ENCODE measurements around the gene CERCAM.
"Not testable (repeated sequence)": the region's sequence is repeated elsewhere in the genome, so short reads cannot be mapped to it uniquely, and the experiment has no call there.

Gene CERCAM

DNA sequence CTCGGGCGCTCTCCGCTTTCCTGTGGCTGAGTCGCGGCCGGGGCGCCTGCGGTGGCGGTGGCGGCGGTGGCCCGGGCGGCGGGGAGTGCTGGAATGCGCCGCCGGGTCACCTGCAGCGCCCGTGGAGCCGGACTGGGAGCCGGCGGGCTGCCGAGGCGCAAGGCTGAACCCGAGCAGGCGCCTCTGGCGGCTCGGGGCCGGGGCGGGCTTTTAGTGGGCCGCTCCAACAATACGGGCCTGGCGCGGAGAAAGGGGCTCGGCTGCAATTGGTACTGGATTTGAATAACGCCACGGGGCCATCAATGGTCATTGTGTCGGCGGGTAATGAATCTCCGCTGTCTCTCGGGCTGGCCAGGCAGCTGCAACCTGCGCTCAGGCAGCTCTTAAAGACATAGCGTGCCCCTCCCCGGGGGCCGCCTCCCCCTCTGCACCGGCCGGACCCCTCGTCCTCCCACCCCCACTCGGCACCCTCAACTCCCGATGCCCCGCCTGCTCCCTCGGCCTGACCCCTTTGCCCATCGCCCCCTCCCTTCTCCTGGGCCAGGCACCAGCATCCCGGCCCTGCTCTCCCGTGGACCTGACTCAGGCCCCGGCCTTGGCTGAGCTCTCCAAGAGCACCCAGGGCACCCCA, 27.4 kb upstream of the CERCAM start:
- DNase-seq (ENCODE audit: low read depth in 2 of 2) = no peak

DNA sequence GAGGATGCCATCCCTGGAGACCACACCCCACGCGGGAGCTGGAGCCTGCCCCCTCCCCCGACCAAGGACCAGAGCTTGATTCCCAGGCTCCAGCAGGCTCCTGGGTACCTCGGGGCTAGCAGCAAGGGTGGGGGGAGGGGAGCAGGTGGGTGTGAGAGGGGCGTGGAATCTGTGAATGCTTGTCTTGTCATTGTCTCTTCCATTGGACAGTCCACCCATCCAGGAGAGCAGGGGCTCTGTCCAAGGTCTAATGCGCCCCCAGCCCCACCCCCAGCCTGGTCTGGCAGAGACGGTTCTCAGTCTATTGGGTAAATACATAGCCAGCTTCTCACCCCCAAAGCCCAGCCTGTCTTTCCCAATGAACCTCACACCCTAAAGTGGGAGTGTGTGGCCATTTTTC, 26.7 kb upstream of the CERCAM start:
- DNase-seq (ENCODE audit: low read depth in 2 of 2) = no peak

DNA sequence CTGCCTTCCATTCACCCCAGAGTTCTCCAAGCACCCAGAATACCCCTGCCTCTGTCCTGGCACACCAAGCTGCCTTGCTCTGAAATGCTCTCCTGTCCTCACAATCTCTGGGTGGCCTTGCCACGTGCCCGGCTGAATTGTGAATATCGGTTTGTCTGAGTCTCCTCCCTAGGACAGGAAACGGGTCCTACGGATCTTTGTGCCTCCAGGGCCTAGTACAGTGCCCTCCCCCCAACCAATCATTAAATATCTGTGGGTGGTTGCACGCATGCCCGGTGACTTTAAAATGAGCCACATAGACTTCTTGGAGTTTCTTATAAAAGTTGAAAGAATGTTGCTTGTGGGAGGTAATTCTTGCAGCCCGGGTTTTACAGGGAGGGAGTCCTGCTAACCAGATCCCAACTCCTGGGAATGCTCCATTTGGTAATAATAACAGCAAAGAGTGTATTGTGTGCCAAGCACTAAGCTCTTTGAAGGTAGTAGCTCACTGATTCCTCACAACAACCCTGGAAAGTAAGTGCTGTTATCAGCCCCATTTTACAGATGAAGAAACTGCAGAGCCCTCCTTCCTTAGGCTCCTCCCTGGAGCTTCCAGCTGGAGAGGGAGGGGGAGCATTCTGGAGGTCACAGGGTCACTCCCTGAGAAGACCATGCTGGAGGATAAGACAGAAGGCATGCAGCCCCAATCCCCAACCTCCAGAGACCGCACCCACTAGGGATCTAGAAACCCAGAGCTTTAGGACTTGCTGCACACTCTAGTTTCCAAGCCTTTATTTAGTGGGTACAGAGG, 26.1 kb upstream of the CERCAM start:
- DNase-seq (ENCODE audit: low read depth in 2 of 2) = no peak

DNA sequence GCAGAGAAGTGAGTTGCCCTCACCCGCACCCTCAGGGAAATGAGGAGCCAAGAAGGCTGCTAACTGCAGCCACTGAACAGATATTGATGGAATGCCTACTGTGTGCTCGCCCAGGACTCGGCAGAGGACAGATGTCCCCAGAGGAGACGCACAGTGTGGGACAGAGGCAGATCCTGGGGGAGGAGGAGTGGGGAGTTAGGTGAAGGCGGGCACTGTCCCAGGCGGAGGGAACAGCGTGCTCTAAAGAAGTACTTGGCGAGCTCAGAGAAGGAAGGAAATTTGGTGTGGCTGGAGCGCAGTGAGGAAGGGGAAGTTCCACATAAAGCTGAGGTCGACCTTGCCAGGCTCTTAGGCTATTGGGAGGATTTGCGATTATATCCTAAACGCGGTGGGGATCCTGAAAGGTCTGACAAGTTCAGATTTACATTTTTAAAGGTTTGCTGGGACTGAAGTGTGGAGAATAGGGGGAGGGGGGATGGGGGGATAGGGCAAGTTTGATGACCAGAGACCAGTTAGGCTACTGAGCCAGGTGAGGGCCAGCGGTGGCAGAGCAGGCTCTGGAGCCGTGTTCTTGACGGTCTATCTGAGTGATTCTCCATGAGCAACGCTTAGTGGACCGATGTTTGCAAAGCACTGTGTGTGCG, 23.6 kb upstream of the CERCAM start:
- no peak for DNase-seq (ENCODE audit: low read depth in 2 of 2)

DNA sequence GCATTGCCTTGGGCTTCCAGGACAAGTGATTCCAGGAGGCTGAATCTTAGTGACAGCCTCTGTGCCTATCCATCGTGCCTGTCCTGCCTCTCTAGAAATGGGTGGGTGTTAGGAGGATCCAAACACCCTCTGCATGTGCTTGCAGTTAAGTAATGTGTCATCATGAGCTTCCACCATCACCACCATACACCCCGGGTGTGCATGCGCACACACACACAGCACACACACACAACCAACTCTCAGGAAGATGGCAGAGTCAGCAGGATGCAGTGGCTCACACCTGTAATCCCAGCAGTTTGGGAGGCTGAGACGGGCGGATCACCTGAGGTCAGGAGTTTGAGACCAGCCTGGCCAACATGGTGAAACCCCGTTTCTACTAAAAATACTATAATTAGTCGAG, 22.8 kb upstream of the CERCAM start:
- no peak for DNase-seq (ENCODE audit: low read depth in 2 of 2)

DNA sequence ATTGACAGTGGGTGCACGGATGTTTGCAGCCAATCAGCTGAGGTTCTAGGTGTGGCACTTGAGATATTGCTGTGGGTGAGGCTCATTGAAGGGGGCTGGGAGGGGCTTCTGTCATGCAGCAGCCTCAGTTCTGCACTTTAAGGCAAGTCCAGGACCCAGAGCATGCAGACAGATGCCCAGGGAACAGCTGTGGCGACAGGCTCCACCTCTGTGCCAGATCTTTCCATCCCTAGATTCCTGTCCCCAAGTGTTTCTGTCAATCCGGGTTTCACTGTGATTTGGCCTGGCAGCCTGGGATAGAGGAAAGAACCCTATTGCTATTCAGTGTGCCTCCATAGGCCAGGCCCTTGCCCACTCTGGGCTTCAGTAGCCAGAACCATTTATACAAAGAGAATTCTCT, 20.8 kb upstream of the CERCAM start:
- DNase-seq (ENCODE audit: low read depth in 2 of 2) = no peak

DNA sequence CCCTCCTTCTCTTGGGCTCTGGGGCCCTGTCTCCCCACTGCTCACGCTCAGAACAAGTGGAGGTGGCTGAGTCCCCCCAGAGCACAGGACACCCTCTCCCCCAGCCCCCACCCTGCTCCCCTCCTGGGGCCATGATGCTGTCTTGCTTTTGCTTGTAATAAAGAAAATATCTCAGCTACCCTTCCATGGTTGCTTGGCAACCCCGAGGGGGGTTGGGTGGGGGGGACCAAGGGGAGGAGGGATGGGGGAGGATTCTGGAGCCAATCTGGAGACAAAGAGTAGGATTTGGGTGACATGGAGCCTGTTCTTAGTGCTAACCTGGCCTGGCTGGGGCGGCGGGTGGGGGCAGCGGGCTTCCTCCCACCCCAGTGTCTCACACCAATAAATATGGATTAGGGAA, 16.1 kb upstream of the CERCAM start:
- no peak for DNase-seq (ENCODE audit: low read depth in 2 of 2)

DNA sequence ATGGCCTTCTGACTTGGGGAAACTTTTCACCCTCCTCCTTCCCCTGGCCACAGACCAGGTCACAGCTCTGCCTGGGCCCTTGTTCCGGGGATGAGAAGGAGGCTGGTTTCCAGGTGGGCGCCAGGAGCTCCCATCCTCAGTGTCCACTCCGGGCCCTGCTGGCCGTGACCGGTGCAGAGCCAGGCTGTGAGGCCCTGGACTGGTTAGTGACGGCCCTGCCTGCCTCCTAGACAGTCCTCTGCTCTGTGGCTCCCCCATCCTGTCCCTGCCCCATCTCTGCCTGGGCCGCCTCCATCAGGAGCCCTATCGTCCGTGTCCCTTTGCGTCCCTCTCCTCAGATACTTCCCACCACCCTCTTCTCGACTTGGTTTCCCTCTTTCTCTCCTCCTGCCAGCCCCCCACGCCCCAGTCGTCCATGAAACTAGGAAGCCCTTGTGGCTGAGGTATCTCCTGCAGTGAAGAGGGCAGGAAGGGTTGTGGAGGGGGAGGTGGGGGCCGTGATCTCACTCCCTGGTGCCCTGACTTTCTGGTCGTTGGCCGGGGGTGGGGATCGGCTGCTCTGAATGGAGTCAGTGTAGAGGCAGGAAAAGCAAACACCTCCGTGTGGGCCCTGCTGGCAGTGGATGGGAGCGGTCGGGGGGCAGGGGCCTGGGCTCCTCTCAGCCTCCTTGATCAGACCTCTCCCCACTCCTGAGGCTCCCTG, 15.4 kb upstream of the CERCAM start:
- no peak for DNase-seq (ENCODE audit: low read depth in 2 of 2)

DNA sequence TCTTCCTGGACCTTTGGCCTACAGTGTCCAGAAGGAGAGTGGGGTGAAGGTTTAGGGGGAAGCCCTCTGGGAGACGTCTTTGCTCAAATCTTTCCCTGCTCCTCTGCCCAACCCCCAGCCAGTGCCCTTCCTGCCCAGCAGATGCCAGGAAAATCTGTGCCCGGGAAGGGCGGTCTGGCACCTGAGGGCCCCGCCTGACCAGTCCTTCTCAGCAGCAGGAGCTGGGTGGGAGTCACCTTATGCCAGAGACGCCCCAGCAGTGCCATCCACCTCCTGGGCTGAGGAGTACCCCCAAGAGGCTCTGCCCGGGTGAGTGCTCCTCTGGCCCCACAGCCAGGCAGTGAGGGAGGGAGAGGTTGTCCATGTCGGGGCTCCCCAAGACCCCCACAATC, 14.9 kb upstream of the CERCAM start:
- DNase-seq (ENCODE audit: low read depth in 2 of 2) = no peak

DNA sequence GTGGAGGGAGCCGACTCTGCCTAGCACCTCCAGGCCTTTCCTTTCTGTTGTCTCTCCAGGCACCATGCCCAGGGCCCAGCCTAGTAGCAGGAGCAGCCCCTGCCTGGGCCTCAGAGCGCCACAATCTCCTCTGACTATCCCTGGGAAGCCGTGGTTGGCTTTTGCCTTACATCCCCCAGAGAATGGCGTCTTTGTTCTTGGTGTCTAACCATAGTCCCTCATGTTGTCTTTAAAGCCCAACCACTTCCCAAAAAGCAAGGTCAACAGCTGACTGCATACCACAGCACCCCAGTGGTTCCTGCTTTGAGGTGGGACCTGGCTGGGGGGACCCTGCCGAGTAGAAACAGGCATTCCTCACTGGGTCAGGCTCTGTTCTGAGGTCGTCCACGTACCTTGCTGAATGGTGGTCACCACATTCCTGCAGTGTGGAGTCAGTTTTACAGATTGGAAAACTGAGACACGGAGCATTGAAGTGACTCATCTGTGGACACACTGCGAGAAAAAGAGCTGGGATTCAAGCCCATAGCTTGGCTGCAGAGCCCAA, 13.7 kb upstream of the CERCAM start:
- no peak for DNase-seq (ENCODE audit: low read depth in 2 of 2)

DNA sequence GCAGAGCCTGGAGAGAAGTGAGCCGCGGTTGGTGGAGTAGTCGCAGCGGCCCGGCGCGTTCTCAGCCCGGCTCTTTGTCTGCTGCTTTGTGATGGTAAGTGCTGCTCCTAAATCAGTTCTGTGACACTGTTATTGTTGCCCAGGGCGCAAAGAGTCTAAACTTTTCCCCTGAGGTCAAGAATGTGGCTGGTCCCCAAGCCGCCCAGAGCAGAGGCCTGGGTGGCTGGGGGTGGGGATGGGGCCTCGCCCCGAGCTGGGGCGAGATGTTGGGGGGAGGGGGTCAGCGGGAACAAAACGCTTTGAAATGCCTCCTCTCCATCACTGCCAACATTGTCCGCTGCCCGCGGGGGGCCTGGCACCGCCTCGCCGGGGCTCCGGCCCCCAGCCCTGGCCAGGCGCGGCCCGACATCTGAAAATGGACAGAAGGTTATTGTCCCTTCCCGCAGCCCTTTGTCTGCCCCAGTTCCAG, 11.7 kb upstream of the CERCAM start:
- no peak for DNase-seq (ENCODE audit: low read depth in 2 of 2)

DNA sequence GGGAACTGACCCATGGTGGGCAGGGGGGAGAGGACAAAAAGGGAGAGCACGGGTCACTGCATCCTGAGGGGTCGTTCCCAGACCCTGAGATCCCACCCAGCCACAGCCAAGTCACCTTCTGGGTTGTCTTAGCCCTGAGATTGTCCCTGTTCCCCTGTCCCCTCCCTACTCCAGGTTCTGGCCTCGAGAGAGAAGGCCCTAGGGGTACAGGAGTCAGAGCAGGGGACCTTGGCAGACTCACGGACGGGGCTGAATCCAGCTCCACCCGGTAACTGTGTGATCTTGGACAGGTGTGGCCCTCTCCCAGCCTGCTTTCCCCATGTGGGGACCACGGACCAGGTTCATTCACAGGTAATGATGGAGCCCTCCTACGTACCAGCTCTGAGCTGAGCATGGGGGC, 11.2 kb upstream of the CERCAM start:
- DNase-seq (ENCODE audit: low read depth in 2 of 2) = no peak

DNA sequence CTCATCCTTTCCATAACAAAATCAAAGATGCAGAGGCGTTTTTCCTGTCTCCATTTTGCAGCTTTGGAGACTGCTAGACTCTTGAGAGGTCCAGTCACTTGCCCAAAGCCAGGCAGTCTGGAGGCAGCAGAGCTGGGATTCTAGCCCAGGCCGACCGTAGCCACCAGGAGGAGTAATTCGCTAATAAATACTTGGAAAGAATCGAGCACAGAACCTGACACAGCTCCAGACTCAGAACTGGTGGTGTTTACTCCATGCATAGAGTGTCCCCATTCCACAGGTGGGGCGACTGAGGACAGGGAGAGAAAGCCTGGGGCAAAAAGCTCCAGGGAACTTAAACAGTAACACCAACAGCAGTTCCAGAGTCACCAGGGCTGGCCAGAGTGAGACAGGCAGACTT, 10.7 kb upstream of the CERCAM start:
- DNase-seq (ENCODE audit: low read depth in 2 of 2) = no peak

DNA sequence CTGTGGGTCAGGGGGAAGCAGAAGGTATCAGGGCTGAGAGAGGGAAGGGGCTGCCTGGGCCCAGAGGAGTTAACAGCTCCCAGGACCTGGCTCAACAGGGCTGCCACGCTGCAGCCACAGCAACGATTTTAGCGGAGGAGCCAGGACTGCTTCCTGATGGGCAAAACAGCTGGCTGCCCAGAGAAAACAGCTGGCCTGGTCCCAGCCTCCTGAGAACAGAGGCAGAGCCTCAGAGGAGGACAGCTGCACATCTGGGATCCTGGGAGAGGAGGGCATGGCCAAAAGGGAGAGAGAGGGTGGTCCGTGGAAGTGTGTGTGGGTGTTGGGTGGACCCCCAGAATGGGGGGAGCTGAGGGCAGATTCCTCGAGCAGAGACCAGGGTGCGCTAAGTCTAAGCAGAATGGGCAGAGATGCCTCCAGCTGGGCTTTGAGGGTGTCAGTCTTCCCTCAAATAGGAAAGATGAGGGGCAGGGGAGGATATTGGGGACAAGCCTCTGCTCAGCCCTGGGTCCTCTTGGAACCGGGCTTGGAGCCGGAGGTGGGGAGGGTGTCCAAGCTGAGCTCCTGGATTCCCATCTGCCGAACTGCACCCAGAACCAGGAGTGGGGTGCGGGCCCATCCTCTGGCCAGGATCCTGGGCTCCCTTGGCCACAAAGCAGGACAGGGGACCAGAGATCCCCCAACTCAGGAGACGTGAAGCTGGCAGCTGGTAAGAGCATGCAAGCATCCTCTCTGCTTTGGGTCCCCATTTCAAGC, 9.1 kb upstream of the CERCAM start:
- DNase-seq (ENCODE audit: low read depth in 2 of 2) = no peak

DNA sequence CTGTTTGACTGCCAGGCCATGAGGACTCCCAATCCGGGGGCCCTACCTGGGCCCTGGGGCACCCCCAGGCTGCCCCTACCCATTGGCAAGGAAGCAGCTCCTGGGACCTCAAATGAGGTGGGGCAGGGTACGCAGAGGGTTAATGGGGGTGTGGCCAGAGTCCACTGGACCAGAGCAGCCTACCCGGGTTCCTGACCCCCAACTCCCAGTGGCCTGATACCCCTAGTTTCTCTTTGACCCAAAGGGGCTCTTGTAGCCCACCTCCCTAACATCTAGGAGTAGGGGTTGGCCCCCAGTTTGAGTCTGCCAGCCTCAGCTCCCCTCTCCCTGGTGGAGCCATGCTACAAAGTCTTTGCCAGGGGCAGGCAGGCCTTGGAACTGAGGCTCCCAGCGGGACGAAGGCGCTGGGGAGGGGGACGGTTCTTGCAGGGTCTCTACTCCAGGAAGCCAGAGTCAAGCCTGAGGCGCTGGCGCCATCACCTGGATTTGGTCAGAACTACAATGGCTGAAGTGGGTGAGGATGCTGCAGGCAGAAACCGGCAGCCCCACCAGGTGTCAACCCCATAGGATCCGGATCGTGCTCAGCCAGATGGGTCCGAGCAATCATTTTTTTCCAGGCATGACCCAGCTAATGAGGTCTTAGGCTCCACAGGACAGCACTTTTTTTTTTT, 8.4 kb upstream of the CERCAM start:
- DNase-seq (ENCODE audit: low read depth in 2 of 2) = peak in 1 of 2 donors; percentile 42

DNA sequence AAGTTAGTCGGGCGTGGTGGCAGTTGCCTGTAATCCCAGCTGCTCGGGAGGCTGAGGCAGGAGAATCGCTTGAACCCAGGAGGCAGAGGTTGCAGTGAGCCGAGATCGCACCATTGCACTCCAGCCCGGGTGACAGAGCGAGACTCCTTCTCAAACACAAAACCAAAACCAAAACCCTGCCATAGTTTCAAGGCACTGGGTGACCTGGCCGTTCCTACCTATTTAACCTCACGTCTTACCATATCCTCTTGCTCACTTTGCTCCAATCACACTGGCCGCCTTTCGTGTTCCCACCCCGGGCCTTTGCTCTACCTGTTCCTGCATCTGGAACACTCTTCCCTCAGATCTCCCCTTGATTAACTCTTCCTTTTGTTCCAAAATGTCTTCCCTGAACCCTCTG, 6.9 kb upstream of the CERCAM start:
- DNase-seq (ENCODE audit: low read depth in 2 of 2) = not testable (repeated sequence)

DNA sequence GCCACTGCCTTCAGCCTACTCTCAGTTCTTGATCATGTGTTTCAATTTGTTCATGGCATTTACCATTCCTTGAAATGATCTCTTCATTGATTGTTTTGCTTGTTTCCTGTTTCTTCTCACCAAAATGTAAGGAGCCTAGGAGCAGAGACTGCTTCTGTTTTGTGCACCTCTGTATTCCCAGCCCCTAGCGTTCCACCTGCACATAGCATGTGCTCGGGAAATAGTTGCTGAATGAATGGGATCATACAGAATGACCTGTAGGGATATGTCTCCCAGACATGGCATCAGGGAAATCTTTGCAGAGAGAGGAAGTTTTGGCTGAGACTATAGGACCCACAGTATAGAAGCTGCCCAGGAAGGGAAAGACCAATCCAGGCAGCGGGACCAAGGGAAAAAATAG, 6.2 kb upstream of the CERCAM start:
- DNase-seq (ENCODE audit: low read depth in 2 of 2) = no peak

DNA sequence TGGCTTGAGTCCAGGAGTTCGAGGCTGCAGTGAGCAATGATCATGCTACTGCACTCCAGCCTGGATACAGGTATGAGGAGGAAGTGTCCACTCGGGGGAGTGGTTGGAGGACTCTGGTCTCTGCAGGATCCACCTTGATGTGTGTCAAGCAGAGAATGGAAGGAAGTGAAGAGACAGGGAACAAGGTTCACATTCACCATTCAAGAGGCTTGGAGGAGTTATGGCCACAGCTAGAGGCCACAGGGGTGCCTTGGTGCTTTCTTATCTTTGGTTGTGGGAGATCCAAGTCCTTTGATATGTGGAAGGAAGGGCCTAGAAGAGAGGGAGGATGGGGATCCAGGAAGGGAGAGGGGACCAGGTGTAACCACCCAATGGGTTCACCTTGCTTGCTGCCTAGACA, 5.4 kb upstream of the CERCAM start:
- DNase-seq (ENCODE audit: low read depth in 2 of 2) = no peak

DNA sequence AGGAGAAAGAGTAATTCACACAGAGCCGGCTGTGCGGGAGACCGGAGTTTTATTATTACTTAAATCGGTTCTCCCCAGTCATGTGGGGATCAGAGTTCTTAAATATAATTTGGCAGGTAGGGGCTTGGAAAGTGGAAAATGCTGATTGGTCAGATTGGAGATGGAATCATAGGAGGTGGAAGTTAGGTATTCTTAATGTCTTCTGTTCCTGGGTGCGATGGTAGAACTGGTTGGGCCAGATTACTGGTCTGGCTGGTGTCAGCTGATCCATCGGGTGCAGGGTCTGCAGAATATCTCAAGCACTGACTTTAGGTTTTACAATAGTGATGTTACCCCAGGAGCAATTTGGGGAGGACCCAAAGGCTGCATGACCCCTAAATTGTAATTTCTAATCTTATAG, 4.6 kb upstream of the CERCAM start:
- DNase-seq (ENCODE audit: low read depth in 2 of 2) = no peak

DNA sequence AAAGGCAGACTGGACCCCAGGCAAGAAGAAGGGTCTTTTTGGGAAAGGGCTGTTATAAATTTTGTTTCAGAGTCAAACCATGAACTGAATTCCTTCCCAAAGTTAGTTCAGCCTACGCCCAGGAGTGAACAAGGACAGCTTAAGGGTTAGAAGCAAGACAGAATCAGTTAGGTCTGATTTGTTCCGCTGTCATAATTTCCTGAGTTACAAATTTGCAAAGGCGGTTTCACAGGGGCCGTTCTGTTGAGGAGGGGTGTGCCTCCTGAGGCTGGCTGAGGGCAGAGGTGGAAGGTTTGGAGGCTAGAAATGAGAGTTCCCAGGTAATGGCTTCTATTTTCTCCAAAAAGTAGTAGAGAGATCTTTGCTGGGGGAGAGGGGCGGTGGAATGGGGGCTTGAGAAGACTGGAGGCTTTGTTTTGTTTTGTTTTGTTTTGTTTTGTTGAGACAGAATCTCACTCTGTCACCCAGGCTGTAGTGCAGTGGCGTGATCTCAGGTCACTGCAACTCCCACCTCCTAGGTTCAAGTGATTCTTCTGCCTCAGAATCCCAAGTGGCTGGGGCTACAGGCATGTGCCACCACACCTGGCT, 4.1 kb upstream of the CERCAM start:
- no peak for DNase-seq (ENCODE audit: low read depth in 2 of 2)
